Measurements from ENCODE around the gene SRP14.

DNA sequence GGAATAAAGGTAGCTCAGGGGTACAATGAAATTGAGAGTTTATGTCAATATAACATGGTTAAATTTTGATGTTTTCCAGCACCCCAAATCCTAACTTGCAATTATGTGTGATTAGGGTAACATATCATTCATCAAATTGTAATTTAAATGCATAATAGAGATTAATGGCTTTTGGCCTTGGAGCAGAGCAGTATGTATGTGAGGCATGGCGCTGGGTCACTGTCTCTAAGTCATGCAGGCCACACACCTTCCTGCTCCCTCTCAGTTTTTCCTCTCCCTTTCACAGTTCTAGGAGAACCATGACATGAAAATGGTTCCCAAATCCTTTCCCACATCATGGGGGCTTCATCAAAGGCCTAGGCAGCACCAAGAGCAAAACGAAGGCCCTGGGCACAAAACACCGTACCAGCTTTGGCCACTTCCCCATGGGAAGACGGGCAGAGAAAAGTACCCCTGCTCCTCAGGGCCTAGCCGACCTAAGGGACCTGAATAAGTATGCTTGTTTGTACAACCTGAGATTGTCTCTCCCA is 3.9 kb upstream of the SRP14 start:
- TF ChIP-seq, protein P1, sequence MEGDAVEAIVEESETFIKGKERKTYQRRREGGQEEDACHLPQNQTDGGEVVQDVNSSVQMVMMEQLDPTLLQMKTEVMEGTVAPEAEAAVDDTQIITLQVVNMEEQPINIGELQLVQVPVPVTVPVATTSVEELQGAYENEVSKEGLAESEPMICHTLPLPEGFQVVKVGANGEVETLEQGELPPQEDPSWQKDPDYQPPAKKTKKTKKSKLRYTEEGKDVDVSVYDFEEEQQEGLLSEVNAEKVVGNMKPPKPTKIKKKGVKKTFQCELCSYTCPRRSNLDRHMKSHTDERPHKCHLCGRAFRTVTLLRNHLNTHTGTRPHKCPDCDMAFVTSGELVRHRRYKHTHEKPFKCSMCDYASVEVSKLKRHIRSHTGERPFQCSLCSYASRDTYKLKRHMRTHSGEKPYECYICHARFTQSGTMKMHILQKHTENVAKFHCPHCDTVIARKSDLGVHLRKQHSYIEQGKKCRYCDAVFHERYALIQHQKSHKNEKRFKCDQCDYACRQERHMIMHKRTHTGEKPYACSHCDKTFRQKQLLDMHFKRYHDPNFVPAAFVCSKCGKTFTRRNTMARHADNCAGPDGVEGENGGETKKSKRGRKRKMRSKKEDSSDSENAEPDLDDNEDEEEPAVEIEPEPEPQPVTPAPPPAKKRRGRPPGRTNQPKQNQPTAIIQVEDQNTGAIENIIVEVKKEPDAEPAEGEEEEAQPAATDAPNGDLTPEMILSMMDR (IDR thresholded peaks at IDR 0.05): no peak
- TF ChIP-seq FOSL2 (IDR thresholded peaks at IDR 0.05) (no peak), FOSL2 (CRISPR knock-in tag; IDR thresholded peaks at IDR 0.05) (no peak), RFX5 (IDR thresholded peaks at IDR 0.05) (no peak), EP300 (IDR thresholded peaks at IDR 0.05) (no peak), KDM1A (IDR thresholded peaks at IDR 0.05; ENCODE audit: low read depth) (no peak), SMC3 (IDR thresholded peaks at IDR 0.05) (no peak), MAFK (IDR thresholded peaks at IDR 0.05; ENCODE audit: partially characterized antibody) (no peak)
- TF ChIP-seq, protein P2, sequence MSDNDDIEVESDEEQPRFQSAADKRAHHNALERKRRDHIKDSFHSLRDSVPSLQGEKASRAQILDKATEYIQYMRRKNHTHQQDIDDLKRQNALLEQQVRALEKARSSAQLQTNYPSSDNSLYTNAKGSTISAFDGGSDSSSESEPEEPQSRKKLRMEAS (IDR thresholded peaks at IDR 0.05): no peak
- TF ChIP-seq, protein P3, sequence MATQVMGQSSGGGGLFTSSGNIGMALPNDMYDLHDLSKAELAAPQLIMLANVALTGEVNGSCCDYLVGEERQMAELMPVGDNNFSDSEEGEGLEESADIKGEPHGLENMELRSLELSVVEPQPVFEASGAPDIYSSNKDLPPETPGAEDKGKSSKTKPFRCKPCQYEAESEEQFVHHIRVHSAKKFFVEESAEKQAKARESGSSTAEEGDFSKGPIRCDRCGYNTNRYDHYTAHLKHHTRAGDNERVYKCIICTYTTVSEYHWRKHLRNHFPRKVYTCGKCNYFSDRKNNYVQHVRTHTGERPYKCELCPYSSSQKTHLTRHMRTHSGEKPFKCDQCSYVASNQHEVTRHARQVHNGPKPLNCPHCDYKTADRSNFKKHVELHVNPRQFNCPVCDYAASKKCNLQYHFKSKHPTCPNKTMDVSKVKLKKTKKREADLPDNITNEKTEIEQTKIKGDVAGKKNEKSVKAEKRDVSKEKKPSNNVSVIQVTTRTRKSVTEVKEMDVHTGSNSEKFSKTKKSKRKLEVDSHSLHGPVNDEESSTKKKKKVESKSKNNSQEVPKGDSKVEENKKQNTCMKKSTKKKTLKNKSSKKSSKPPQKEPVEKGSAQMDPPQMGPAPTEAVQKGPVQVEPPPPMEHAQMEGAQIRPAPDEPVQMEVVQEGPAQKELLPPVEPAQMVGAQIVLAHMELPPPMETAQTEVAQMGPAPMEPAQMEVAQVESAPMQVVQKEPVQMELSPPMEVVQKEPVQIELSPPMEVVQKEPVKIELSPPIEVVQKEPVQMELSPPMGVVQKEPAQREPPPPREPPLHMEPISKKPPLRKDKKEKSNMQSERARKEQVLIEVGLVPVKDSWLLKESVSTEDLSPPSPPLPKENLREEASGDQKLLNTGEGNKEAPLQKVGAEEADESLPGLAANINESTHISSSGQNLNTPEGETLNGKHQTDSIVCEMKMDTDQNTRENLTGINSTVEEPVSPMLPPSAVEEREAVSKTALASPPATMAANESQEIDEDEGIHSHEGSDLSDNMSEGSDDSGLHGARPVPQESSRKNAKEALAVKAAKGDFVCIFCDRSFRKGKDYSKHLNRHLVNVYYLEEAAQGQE (IDR thresholded peaks at IDR 0.05): no peak
- TF ChIP-seq, protein P4, sequence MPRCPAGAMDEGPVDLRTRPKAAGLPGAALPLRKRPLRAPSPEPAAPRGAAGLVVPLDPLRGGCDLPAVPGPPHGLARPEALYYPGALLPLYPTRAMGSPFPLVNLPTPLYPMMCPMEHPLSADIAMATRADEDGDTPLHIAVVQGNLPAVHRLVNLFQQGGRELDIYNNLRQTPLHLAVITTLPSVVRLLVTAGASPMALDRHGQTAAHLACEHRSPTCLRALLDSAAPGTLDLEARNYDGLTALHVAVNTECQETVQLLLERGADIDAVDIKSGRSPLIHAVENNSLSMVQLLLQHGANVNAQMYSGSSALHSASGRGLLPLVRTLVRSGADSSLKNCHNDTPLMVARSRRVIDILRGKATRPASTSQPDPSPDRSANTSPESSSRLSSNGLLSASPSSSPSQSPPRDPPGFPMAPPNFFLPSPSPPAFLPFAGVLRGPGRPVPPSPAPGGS (IDR thresholded peaks at IDR 0.05): no peak

All from A549 (cell line).